ENCODE measurements around the gene CCDC80.

Gene CCDC80

DNA sequence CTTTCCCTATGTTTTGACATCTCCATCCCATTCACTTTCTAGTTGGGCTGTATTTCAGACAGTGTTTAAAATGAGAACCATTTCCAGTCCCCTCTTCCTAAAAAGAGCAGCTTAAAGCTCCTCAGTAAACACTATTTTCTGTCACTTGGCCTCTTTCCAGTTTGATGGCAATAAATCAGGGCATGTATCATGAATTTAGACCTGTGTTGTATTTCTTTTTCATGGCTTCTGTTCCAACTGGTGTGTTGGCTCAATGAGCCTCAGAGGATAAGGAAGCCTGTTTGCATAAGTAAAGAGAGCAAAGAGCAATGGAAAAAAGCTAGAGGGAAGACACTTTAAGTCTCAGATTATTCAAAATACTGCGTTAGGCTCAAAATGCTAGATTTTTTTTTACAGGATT lies 7.2 kb downstream of the CCDC80 start:
- peaks cover 31% of the 10 kb centered on the region for H3K4me1 ChIP-seq
- H3K9me3 ChIP-seq: no peaks in the 10 kb centered on the region
- no peaks in the 10 kb centered on the region for H3K36me3 ChIP-seq
- no peak overlapping the region for H3K4me3 ChIP-seq (ENCODE audit: low read depth, low read length)
- TF ChIP-seq, protein P1, sequence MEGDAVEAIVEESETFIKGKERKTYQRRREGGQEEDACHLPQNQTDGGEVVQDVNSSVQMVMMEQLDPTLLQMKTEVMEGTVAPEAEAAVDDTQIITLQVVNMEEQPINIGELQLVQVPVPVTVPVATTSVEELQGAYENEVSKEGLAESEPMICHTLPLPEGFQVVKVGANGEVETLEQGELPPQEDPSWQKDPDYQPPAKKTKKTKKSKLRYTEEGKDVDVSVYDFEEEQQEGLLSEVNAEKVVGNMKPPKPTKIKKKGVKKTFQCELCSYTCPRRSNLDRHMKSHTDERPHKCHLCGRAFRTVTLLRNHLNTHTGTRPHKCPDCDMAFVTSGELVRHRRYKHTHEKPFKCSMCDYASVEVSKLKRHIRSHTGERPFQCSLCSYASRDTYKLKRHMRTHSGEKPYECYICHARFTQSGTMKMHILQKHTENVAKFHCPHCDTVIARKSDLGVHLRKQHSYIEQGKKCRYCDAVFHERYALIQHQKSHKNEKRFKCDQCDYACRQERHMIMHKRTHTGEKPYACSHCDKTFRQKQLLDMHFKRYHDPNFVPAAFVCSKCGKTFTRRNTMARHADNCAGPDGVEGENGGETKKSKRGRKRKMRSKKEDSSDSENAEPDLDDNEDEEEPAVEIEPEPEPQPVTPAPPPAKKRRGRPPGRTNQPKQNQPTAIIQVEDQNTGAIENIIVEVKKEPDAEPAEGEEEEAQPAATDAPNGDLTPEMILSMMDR (IDR thresholded peaks at IDR 0.05; ENCODE audit: low read depth, low read length): no peak
- no peaks in the 10 kb centered on the region for H3K27me3 ChIP-seq
- no peak for DNase-seq

- H3K4me1 ChIP-seq: peaks cover 32% of the 10 kb centered on the region
- no peaks in the 10 kb centered on the region for H3K27me3 ChIP-seq
- TF ChIP-seq, protein P1 (IDR thresholded peaks at IDR 0.05; ENCODE audit: low read depth, low read length): no peak
- no peaks in the 10 kb centered on the region for H3K9me3 ChIP-seq
- no peaks in the 10 kb centered on the region for H3K36me3 ChIP-seq
- no peak for DNase-seq
- no peak overlapping the region for H3K4me3 ChIP-seq (ENCODE audit: low read depth, low read length)
Measured at GRCh38 chr3:112633191-112633590, 7.8 kb downstream of the CCDC80 start.

DNA sequence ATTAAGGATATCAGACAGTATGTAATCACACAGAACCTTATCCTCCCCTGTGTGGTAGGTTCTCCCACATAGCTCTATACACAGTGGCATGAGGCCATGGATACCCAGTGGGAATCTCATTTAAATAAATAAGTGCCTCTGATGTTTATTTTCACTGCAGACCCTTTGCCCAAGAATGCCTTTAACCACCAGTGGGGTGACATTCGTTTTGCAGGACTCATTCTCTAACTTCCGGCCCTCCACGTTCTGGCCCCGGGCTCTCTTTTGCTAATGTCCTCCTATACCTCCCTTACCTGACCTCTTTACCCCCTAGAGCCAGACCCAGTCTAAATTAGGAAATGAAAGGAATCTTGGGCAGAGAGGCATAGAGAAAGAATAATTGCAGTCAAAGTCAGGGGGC lies 8.3 kb downstream of the CCDC80 start:
- TF ChIP-seq, protein P1 (IDR thresholded peaks at IDR 0.05; ENCODE audit: low read depth, low read length): no peak
- DNase-seq: no peak
- no peak overlapping the region for H3K4me3 ChIP-seq (ENCODE audit: low read depth, low read length)
- H3K9me3 ChIP-seq: no peaks in the 10 kb centered on the region
- H3K27me3 ChIP-seq: no peaks in the 10 kb centered on the region
- H3K4me1 ChIP-seq: peaks cover 32% of the 10 kb centered on the region
- H3K36me3 ChIP-seq: no peaks in the 10 kb centered on the region

GRCh38 chr3:112631257-112631656 lies 9.7 kb downstream of the CCDC80 start:
- H3K4me3 ChIP-seq (ENCODE audit: low read depth, low read length): no peak overlapping the region
- no peaks in the 10 kb centered on the region for H3K36me3 ChIP-seq
- no peaks in the 10 kb centered on the region for H3K27me3 ChIP-seq
- TF ChIP-seq, protein P1 (IDR thresholded peaks at IDR 0.05; ENCODE audit: low read depth, low read length): no peak
- peaks cover 31% of the 10 kb centered on the region for H3K4me1 ChIP-seq
- no peaks in the 10 kb centered on the region for H3K9me3 ChIP-seq
- DNase-seq: no peak

DNA sequence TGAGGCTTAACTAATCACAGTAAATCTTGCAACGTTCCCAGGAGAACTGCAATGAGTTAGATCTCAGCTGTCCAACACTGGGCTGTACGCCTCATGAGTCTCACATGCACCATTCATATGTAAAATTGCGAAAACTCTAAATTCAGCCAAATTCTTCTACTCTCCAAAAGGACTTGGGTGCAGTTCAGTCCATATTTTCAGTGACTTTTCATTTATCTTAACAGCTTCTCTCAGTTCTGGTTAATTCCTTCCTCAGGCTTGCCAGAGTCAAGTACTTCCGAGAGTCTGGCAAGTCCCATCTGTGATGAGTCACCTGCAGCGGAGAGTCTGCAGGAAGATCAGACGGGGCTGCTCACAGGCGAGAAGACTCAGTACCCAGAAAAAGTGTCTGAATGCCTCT lies 11.5 kb downstream of the CCDC80 start:
- TF ChIP-seq, protein P1 (IDR thresholded peaks at IDR 0.05; ENCODE audit: low read depth, low read length): no peak
- DNase-seq: peak; percentile 69
- Histone ChIP-seq H3K36me3 (no peaks in the 10 kb centered on the region), H3K9me3 (no peaks in the 10 kb centered on the region), H3K4me1 (peaks cover 18% of the 10 kb centered on the region), H3K27me3 (no peaks in the 10 kb centered on the region), H3K4me3 (ENCODE audit: low read depth, low read length) (no peak overlapping the region)

DNA sequence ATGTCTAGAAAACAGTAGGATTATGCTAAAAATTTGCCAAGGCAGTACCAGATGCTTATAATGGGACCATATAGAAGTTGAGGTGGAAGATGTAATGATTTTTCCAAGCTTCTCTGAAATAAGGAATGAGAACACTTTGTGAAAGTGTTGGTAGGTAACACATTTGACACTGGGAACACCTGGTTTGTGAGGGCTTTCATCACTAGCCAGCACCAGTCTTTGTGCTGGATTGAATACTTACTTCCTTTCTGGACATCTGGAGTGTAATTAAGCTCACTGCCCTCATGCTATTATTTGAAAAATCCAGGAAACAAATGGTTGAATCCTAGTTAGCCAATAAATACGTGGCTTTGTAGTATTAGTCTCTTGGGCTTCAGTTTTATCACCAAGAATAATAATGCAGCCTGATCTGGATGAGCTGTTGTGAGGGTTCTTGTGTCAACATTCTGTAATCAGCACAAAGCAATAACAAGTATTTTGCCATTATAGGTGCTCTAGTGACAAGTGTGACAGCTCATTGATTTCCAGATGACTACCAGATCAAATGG lies 12.9 kb downstream of the CCDC80 start:
- H3K4me1 ChIP-seq: peaks cover 9% of the 10 kb centered on the region
- H3K27me3 ChIP-seq: no peaks in the 10 kb centered on the region
- TF ChIP-seq, protein P1 (IDR thresholded peaks at IDR 0.05; ENCODE audit: low read depth, low read length): no peak
- no peak overlapping the region for H3K4me3 ChIP-seq (ENCODE audit: low read depth, low read length)
- H3K9me3 ChIP-seq: no peaks in the 10 kb centered on the region
- DNase-seq: no peak
- H3K36me3 ChIP-seq: no peaks in the 10 kb centered on the region

Measured in BE2C (cell line).